Measurements from ENCODE around the gene FOXL1. TPM values are rescaled to one million over a fixed set of nuclear protein-coding genes. Genes with fewer than 3 reads are reported as not detected.
A peak's percentile ranks its signal among the peaks of the same experiment; 100 is the strongest.

Gene FOXL1
- 20.0 TPM for polyA plus RNA-seq (2013, experiment 1 of 2; ENCODE audit: insufficient read length)
- 9.8 TPM for polyA plus RNA-seq (2013, experiment 2 of 2; ENCODE audit: insufficient read length)

DNA sequence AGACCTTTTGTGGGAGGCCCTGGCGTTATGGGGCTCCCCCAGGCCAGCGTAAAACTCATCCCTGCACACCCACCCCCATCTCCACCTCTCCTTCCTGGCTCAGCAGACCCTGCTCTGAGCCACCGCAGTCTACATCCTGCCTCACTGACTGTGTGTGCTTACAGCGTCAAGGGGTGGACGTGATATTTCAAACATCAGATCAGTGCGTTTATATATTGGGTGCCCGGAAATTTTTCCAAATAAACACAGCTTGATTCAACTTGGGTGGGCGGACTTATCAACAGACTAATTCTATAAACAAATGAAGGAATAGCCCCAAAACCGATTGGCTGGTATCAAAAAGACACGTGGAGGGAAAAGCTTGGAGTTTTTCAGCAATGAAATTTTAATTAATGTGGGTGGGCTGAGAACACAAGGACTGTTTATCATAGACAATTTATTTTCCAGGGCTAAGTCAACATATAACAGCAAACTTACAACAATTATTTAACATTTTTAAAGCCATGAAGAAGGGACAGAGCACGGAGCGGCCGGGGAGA, at the start of gene FOXL1:
FOXL1 (plus strand) TSS at position 489 of the 539 bp plus-strand sequence. CDS start 175 bp downstream, outside the sequence.
- DNase-seq, result peak; percentile 89

DNA sequence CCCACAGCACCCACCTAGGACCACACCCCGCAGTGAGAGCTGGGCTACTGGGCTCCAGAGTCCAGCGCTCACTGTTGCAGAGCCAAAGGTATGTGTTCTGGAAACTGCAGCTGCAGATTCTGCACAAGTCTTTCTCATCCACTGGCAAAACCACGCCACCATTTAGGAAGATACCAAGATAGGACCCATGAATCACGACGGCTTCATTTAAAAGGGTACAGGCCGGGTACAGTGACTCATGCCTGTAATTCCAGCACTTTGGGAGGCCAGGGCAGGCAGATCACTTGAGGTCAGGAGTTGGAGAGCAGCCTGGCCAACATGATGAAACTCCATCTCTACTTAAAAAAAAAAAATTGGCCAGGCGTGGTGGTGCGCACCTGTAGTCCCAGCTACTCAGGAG, 49.2 kb upstream of the FOXL1 start:
- peak; percentile 15 for DNase-seq

DNA sequence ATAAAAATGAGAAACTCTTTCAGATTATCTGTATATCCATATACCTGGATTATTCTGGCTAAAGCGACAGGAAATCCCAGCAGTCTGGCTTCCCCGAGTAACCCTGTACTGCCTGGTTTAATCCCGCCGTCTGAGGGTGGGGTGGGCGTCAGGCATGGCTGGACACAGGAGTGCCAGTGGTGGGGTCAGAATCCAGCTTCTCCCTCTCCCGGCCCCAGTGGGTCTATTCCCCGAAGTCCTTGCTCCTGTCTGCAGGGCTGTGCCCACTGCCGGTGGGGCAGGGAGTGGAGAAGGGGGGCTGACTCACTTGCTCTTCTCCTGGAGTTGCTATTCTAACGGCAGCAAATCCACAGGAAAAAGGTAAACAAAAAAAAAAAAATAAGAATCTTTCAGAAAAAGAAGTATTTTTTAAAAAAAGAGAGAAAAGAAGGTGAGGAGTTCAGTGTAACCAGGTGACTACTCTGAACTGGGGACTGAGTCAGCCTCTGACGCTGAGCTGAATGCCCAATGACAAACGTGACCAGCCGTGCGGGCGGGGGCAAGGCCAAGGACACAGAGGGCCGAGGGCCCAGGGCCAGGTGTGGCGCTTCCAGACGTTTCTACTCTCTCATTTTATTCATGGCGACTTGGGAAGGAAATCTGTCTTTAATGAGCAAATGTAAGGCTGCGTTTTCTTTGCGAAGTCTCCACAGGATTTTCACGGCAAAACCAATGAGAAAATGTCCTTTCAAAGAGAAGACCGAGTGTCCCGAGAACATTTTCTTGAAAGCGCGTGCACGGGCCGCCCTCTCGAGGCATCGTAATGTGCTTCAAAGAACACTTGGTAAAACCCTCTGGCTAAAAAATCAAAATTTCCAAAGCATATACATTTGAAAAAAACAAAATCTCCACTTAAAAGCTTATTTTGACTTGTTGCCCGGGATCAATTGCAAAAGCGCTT, 47.8 kb upstream of the FOXL1 start:
- DNase-seq, result no peak

DNA sequence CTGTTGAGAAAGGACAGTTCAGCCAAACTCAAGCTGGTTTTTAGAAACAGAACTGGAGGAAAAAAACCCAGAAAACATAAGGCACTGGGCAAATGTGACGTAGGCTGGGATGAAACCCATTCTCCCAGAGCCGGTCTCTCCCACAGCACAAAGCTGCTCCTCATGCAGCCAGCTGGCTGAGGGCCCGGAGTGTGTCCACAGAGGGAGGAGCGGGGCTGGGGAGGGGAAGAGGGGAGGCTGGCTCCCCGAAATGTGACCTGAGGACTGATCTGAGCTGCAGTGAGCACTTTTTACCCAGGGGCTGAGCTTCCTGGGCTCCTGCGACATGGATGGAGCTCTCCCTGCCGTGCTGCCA, 47.2 kb upstream of the FOXL1 start:
- DNase-seq, result no peak

DNA sequence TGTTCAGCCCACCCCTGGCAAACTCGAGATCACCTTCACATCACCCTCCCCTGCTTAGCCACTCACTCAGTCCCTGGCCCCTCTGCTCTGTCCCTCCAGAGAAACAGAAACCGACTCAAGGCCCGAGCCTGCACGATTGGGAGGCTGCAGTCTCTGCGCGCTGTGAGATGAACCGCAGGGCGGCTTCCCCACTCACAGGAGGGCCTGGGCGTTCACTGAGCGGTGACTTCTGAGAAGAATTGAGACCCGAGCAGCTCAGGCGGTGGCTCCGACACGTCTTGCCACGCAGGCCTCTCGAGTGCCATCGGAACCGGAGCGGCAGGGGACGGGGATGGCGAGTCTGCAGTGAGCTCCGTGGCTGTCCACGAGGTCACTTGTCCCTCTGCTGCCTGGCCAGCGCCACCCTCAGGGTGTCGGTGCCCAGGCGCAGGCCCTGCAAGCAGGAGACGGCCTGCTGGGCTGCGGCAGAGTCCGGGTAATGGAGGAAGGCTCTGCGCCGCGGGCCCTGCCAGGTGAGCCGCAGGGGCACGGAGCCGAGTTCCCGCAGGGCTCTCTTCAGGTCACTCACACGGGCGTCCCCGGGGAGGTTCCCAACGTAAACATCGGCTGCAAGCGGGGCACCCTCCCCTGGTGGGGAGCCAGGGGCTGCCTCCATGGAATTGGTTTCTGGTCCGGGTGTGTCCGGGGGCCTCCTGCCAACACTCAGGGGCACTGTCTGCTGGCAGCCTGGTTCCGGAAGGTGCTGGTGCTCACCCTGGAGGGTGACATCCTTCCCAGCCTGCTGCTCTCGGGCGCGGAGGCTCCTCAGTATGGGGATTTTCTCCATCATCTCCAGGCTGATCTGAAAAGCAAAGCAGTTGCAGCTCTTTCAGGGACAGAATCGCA, 46.5 kb upstream of the FOXL1 start:
- no peak for DNase-seq

DNA sequence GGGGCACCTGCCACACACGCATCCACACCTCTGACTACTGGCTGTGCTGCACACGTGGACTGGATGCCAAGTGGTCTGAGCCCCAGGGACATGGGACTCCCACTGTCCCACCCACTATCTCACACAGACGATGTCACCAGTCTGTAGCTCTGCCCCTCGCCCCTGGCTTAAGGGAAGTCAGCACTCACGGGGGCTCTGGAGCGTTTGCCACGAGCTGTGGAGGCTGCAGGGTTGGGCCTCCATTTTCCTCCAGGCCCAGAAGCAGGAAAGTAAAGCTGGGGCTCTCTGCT, 45.9 kb upstream of the FOXL1 start:
- no peak for DNase-seq

DNA sequence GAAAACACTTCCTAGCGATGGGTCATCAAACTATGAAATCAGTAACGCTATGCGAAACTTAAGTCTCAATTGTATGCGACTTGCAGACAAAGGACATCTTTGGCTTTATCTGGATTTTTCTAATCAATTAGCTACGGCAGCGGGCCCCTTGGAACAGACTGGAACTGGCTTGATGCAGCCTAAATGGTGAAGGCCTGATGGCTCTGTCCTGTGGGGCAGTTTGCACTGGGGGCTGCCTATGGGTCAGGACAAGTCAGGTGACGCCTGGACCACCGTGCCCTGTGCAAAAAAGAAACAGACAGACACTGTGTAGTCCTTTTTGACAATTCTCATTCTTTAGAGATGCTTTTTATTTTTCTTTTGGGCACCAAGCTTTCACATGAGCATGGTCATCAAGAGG, 45.3 kb upstream of the FOXL1 start:
- no peak for DNase-seq

DNA sequence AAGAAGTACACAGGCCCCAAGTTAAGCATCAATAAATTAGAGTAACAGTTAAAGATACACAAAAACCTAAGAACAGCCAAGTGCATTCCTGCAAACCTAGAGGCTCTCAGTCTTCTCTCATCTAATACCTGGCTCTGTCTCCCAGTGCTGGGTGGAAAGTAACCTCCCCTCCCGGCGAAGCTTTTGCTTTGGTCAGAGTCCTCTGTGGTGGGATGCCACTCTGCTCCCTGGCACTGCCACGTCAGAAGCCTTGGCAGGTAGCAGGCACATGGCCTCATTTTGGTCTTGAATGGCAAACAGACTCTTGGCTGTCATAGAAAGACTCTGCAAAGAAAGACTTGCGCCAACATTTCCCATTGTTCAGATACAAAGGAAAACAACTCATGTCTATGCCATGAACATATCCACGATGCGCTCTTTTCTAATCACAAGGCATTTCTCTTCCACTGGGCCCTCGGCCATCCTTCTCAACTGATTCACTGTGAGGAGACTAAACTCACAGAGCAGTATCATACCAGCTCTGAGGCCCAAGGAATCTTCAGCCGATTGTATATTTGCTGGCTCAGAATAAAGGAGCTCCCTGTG, 44.5 kb upstream of the FOXL1 start:
- DNase-seq, result no peak

DNA sequence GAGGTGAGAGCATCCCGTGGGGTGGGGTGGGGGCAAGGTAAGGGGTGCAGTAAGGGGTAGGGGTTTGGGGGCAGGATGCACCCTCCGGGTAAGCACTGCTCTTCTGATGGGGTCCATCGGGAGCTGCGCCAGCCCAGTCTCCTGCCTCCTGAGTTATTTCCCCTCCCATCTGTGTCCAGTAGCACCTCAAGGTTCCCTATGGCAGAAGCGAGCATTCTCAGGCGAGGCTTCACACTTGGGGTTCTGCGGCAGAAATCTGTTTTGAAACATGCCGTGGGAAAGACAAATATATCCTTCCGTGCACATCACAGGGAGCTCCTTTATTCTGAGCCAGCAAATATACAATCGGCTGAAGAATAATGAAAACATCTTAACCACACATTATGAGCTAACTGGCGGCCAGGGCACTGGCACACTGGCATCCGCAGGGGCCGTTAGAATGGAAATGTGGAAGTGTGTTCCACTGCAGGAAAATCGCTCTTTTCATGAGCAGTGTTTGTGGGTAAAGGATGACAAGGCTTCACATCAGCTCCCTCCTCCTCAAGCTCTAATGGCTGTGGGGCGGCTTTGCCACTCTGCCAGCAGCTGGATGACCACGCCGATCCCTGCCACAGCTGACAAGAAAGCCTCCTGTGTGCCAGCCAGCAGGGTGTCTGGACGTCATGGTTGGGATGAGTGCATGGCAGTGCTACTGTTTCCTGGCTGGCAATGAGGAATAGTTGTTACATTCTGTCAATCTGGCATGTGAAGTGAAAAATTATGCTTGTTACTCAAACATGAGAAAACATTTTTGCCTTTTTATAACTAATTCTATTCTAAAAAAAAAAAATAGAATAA, 43.4 kb upstream of the FOXL1 start:
- no peak for DNase-seq

DNA sequence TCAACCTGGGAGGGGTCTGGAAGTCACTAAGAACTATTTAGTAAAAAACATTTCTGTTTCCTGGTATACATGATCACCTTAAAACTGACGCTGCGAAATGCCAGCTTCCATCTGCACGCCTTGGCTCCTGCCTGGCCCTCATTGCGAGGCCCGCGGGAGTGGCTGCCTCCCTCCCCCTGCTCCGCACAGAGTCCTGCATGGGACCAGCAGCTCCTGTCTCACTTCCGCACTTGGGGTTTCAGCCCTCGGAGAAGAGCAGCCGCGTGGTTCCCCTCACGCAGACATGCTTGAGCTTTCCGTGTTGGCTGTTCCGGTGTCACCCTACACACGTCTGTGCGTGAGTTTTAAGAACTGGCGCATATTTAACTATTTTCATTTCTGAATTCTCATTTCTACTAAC, 41.7 kb upstream of the FOXL1 start:
- no peak for DNase-seq

DNA sequence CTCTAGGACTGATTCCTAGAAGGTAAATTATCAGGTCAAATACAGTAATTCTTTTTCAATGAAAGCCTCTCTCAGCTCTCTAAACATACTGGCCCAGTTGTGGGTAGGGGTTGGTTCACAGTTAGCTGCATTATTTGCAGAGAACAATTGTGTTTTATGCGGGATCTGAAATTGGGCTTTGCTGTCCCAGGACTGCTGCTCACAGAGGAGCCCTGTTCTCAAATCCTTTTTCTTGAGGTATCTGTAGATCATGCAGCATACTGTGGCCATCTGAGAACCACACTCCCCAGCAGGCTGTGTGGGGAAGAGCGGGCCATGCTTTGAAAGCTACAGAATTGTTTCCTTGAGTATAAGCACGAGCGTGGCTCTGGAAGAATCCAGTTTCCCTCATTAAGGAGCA, 40.9 kb upstream of the FOXL1 start:
- no peak for DNase-seq

DNA sequence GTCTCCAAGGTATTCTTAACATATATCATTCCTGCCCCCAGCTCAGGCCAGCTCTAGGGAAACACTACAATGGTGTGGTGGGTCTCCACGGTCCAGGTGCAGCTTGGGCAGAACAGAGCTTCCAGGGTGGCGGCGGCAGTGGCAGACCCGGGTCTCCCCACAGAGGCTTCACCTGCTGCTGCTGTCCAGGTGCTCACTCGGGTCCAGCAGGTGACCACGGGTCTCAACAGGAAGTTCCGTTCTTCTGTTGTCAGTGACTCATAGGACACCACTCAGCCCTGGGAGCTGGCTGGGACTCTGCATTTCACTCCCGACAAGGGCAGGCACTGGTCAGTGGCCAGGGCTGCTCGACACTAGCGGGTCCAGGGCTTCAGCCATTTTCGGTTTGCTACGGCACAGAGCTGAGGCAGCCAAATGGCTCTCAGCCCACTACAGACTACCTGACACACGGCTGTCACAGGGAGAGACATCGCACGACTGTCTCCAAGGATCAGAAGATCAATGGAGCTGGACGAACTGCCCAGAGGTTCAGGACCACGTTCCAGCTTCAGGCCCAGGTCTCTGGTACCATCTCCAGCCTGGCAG, 40.1 kb upstream of the FOXL1 start:
- DNase-seq, result no peak

DNA sequence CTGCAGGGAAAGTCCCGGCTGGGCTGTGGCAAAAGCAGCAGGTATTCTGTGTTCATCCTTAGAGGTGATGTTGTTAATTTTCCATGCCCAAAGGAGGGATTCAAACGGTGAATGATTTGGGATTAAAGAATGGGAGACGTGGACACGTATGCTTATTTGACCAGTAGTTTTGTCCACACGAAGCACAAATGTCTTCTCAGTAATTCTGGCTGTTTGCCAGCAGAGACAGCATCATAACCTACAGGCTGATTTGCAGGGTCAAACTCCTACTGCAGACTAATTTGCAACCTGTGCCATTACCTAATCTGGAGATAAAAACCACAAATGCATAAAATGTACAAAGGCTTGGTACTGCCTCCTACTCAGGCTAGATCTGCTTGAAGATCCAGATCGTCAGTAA, 37.5 kb upstream of the FOXL1 start:
- no peak for DNase-seq

DNA sequence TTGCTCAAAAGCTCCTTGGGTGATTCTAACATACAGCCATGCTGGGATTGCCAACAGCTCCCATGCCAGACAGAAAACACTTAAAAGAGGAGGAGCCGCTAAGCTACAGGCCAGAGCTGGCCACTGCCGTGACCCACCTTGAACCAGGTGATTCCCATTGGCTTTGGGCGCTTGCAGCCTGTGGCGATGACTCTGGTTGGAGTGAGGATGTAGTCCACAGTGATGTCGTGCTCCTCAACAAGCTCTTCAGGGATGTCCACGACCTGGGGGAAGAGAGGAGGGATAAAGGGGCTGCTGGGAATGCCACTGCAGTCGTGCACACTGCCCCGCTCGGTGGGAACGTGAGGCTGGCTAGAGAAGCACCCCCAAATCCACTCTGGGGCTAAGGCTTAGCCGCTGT, 36.8 kb upstream of the FOXL1 start:
- no peak for DNase-seq

DNA sequence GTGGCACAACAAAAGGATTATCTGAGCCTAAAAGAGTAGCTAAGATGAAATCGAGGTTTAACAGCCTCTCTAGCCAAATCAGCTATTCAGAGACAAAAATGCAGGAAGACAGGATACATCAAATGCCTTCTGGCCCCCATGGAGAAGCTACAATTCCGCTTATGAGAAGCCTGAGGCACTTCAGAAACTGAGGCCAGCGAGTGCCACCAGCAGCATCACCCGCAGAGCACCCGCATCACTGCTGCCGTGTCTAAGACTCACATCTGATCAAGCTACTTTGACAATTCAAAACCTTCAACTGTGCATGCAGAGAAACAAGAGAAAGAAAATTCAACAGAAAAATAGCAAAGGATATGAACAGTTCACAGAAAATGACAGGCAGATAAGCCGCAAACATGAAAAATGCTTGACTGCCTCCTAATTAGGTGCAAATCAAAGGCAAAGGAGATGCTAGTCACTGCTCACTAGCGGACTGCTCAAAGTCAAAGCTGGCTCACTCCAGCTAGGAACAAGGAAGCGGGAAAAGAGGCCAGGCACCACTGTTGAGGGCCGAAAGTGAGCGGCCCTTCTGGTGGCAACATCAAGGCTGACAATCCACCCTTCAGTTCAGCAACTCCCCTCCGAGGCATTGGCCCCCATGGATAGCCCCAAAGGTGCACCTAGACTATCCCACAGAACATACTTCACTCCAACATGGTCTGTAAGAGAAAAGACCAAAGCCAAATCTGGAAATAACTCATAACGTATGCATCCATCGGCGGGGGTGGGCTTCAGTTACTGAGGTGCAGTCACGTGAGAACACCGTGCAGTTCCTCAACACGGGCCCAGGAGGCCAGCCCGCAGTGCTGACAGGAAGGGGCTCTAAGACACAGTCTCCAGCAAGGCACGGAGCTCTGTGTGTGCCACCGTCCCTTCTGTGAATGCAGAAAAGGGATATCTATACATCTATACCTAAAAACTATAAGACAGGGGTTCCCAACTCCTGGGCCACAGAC, 35.3 kb upstream of the FOXL1 start:
- DNase-seq, result no peak

DNA sequence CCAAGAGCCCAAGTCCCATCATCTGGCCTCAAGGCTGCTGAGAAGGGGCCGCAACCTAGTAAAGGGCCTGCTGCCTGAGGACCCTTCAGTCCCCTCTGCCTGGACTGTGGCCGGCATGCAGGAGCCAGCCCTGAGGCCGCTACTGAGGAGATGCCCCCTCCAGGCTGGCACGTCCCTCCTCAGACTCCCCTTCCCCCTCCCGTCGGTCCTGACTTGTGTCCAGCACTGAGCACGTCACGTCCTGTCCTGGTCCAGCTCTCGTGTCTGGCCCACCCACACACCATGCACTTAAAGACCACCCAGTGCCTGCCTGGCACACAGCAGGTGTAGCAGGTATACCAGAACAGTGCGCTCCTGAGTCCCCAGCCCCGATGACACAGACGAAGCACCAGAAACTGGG, 32.9 kb upstream of the FOXL1 start:
- no peak for DNase-seq

DNA sequence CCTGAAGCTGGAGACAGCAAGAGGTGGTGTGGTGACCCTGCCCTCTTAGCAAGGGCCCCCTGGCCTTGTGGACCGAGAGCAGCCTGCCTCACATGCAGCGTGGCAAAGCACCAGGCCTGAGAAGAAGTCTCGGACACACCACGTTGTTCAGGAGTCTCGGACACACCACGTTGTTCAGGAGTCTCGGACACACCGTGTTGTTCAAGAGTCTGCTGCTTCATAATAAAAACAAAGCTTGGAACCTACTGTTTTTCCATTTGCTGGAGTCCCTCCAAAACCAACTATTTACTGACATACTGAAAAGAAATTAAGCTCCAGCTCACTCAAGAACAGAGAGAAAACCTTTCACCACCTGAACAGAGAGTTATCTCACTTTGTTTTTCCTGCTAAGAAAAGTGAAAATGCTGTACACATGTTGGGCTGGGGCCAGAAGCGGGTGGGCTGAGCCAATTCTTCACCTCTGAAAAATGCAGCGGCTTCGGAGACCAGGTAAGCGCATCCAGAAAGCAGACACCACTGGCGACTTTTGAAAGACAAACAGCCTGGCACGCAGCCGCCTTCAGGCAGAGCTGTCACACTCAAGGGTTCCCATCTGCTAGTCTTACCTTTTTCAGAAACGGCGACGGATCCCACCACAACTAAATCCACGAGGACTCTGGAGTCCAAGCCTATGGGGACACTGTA, 32.3 kb upstream of the FOXL1 start:
- no peak for DNase-seq

DNA sequence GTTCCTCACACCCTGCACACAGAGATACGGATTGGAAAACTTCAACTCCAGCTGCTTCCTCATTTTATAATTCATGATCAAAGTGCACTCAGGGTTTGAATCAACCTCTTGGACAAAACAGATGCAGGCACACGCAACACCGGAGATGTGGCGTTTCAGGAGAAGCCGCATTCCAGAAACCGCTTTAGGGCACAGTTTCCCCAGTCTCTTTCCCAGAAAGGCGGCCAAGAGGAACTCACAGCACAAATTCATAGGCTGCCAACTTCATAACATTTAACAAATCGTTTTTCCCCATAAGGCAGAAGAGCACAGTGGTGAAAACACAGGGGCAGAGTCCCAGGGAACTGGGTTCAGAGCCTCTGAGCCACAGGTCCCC, 31.7 kb upstream of the FOXL1 start:
- no peak for DNase-seq

DNA sequence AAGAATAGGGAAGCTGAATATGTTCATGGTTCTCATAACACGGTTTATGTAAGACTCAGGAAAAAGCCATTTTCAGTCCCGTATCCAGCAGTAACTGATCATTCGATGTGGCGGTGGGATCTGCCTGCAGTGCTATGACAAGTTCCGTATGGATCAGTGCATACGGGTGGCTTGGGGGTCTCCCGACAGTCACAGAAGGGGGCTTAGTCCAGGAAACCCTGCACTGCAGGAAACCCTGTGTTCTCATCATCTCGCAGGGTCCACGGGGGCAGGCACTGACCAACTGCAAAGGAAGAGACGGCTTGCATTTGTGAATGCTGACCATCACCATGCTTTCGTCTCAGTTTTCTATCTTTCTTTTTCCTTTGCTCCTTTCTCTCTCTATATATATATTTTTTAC, 31.1 kb upstream of the FOXL1 start:
- no peak for DNase-seq
